Effector memory CD8-positive, alpha-beta T cell (primary cell): ENCODE results near the gene HDAC6.
A peak's percentile ranks its signal among the peaks of the same experiment; 100 is the strongest.

Experiments used
- ATAC-seq: fragments of 150-1000 bp; cut with Tn5 transposase; replicated peaks from 2 replicates; pipeline ENCODE4 v1.10.0; 2021; ENCODE audit warnings: mild to moderate bottlenecking, moderate library complexity
- DNase-seq, 3 experiments: peaks; one replicate each; pipeline ENCODE4 v3.0.0; 2021
- H3K27ac Mint-ChIP-seq, 2 donors: one replicate each; pipeline ENCODE4 v1.8.0; 2022; ENCODE audit warnings: mild to moderate bottlenecking in 2 of 2, mixed read lengths in 2 of 2, moderate library complexity in 2 of 2
- H3K27me3 Mint-ChIP-seq, 2 donors: one replicate each; pipeline ENCODE4 v1.8.0; 2022; ENCODE audit warnings: mixed read lengths in 2 of 2
- H3K36me3 Mint-ChIP-seq: one replicate; pipeline ENCODE4 v1.8.0; 2022; ENCODE audit warnings: mild to moderate bottlenecking, moderate library complexity, mixed read lengths; ENCODE audit not compliant: insufficient read depth
- H3K4me1 Mint-ChIP-seq, 2 donors: one replicate each; pipeline ENCODE4 v1.8.0; 2022; ENCODE audit warnings: low read depth in 2 of 2, mixed read lengths in 2 of 2
- H3K4me3 Mint-ChIP-seq, 2 donors: one replicate each; pipeline ENCODE4 v1.8.0; 2022; ENCODE audit warnings: mild to moderate bottlenecking in 2 of 2, mixed read lengths in 2 of 2, moderate library complexity in 2 of 2
- H3K9me3 Mint-ChIP-seq, 2 donors: one replicate each; pipeline ENCODE4 v1.8.0; 2022; ENCODE audit warnings: mixed read lengths in 2 of 2

HDAC6 gene

DNA sequence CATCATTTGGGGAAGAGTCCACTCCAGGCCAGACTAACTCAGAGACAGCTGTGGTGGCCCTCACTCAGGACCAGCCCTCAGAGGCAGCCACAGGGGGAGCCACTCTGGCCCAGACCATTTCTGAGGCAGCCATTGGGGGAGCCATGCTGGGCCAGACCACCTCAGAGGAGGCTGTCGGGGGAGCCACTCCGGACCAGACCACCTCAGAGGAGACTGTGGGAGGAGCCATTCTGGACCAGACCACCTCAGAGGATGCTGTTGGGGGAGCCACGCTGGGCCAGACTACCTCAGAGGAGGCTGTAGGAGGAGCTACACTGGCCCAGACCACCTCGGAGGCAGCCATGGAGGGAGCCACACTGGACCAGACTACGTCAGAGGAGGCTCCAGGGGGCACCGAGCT is 21.2 kb downstream of the HDAC6 start:
- Mint-ChIP-seq H3K4me1 (peaks cover 0 to 4% of the 10 kb centered on the region in 2 donors), H3K27me3 (peaks cover 6 to 10% of the 10 kb centered on the region in 2 donors), H3K36me3 (peaks cover 16% of the 10 kb centered on the region), H3K9me3 (no peaks in the 10 kb centered on the region), H3K27ac (no peak overlapping the region), H3K4me3 (no peak overlapping the region)
- no peak for DNase-seq
- no peak for ATAC-seq

DNA sequence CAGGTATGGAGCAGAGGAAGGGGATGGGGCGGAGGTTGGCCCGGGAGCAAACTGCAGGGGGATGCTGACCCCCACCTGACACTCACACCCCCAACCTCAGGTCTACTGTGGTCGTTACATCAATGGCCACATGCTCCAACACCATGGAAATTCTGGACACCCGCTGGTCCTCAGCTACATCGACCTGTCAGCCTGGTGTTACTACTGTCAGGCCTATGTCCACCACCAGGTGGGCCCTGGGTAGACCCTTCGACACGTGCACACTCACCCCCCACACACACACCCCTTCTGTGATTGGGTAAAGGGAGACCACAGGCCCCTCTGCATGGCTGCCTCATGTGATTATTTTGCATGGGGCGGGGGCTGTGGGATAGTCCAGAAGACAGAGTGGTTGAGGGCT is 22.2 kb downstream of the HDAC6 start:
- Mint-ChIP-seq H3K27me3 (peaks cover 6 to 19% of the 10 kb centered on the region in 2 donors), H3K9me3 (no peaks in the 10 kb centered on the region), H3K4me3 (no peak overlapping the region), H3K27ac (no peak overlapping the region), H3K4me1 (peaks cover 0 to 4% of the 10 kb centered on the region in 2 donors), H3K36me3 (peaks cover 13% of the 10 kb centered on the region)
- no peak for ATAC-seq
- DNase-seq: no peak

DNA sequence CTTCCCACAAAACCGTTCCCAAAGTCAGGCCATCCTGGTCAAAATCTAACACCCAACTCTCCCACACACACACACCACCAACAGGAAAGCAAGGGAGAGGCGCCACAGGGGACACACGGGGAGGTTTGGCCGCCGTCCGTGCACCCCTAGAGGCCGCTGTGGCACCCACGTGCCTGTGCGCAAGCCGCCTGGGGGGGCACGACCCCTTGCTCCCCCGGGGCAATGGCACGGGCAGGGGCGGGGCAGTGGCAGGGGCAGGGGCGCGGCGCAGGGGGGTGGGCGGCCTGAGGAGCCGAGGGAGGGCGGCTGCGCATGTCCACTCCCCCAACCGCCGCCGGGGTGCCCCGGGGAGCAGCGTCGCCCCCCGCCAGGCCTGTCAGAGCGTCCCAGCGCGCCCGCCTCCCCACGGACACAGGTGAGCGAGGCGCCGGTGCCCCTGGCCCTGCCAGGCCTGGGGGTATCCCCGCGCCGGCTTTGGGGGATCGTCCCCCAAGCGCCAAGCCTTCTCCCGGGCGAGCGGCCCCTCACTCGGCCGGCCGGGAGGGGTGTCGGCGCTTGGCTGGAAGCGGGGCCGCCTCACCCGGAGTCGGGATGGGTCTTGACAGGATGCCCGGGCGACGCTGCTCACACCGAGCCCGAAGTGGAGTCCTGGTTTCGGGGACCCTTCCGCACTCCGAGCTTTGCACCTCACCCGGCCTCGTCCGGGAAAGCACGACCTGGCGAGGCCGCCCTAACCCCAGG is 24.4 kb downstream of the HDAC6 start, which contains the start of gene ERAS:
Gene ERAS (plus strand): TSS at position 379 of the 741 bp plus-strand sequence. CDS start 2,611 bp downstream, outside the sequence.
- peaks cover 0 to 4% of the 10 kb centered on the region in 2 donors for H3K4me1 Mint-ChIP-seq
- H3K27ac Mint-ChIP-seq: peak within 1 kb of the TSS in 1 of 2 donors; percentile 75
- H3K9me3 Mint-ChIP-seq: no peaks in the 10 kb centered on the region
- peaks cover 7% of the 10 kb centered on the region for H3K36me3 Mint-ChIP-seq
- DNase-seq (peak in 1 of 3 experiments; percentile 2), ATAC-seq (peak; percentile 61)
- peak within 1 kb of the TSS; percentile 66 to 81 for H3K4me3 Mint-ChIP-seq
- peaks cover 12 to 40% of the 10 kb centered on the region in 2 donors for H3K27me3 Mint-ChIP-seq

DNA sequence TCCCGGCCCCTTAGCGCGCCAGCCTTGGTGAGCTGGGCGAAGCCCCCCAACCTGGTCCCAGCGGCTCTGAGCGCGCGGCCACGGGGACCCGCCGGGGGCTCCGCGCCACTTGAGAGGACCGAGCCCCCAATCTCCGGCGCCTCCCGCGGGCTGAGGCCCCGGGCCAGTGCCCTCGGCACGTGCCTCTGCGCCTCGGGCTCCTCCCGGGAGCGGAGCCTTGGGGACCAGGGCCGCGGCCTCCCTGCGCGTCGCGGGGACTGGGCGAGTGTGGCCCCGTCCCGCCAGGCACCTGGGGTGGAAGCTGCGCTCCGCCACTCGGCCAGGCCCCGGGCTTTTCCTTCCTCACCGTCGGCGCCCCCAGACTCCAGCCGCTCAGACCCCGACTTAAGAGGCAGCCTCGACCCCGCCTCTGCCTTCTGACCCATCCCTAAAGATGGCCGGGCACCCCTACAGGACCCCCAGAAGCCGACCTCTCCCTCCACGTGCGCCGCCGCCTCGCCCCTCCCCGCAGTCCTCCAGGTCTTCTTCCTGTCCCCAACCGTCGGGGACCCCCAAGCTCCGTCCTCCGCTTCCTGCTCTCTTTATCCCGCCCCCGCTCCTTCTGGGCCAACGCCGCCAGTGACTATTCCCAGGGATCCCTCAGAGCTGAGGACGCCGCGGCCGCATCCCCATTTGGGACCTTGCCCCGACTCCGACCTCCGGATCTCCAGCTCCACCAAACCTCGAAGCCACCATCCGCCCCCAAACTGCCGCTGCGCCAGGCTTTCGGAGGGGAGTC is 25.2 kb downstream of the HDAC6 start:
- ATAC-seq (peak; percentile 10), DNase-seq (no peak)
- Mint-ChIP-seq H3K27ac (peak overlapping the region in 1 of 2 donors; percentile 75), H3K27me3 (peaks cover 12 to 40% of the 10 kb centered on the region in 2 donors), H3K4me1 (peaks cover 0 to 4% of the 10 kb centered on the region in 2 donors), H3K9me3 (no peaks in the 10 kb centered on the region), H3K4me3 (peak overlapping the region; percentile 66 to 81), H3K36me3 (peaks cover 6% of the 10 kb centered on the region)

DNA sequence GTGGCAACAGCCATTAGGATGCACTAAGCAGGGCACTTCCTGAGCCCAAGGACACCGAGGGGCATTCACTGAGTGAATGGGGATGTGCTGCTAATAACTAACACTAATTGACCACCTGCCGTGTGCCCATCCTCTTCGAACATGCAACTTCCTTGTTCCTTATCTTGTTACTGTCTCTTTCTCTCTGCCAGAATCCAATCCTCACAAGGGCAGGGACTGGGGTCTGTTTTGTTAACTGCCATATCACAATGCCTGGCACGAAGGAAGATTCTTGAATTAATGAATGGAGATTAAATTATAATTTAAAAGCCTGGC is 25.7 kb downstream of the HDAC6 start:
- H3K27me3 Mint-ChIP-seq: peaks cover 15 to 43% of the 10 kb centered on the region in 2 donors
- H3K4me1 Mint-ChIP-seq: peaks cover 0 to 4% of the 10 kb centered on the region in 2 donors
- no peak for ATAC-seq
- peaks cover 6% of the 10 kb centered on the region for H3K36me3 Mint-ChIP-seq
- peak overlapping the region in 1 of 2 donors; percentile 75 for H3K27ac Mint-ChIP-seq
- no peak for DNase-seq
- peak overlapping the region; percentile 66 to 81 for H3K4me3 Mint-ChIP-seq
- H3K9me3 Mint-ChIP-seq: no peaks in the 10 kb centered on the region

DNA sequence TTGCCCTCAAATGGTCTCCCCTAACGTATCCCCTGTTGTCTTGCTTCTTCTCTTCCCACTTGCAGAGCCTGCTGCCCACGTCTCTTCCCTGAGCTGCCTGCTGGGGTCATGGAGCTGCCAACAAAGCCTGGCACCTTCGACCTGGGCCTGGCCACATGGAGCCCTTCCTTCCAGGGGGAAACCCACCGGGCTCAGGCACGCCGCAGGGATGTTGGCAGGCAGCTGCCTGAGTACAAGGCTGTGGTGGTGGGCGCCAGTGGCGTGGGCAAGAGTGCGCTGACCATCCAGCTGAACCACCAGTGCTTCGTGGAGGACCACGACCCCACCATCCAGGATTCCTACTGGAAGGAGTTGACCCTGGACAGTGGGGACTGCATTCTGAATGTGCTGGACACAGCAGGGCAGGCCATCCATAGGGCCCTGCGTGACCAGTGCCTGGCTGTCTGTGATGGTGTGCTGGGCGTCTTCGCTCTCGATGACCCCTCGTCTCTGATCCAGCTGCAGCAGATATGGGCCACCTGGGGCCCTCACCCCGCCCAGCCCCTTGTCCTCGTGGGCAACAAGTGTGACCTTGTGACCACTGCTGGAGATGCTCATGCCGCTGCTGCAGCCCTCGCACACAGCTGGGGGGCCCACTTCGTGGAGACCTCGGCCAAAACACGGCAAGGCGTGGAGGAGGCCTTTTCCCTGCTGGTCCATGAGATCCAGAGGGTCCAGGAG is 27.3 kb downstream of the HDAC6 start:
- no peak overlapping the region for H3K27ac Mint-ChIP-seq
- ATAC-seq: no peak
- H3K9me3 Mint-ChIP-seq: no peaks in the 10 kb centered on the region
- peaks cover 19 to 59% of the 10 kb centered on the region in 2 donors for H3K27me3 Mint-ChIP-seq
- no peak for DNase-seq
- no peak overlapping the region for H3K4me3 Mint-ChIP-seq
- peaks cover 6% of the 10 kb centered on the region for H3K36me3 Mint-ChIP-seq
- H3K4me1 Mint-ChIP-seq: peaks cover 1 to 7% of the 10 kb centered on the region in 2 donors

DNA sequence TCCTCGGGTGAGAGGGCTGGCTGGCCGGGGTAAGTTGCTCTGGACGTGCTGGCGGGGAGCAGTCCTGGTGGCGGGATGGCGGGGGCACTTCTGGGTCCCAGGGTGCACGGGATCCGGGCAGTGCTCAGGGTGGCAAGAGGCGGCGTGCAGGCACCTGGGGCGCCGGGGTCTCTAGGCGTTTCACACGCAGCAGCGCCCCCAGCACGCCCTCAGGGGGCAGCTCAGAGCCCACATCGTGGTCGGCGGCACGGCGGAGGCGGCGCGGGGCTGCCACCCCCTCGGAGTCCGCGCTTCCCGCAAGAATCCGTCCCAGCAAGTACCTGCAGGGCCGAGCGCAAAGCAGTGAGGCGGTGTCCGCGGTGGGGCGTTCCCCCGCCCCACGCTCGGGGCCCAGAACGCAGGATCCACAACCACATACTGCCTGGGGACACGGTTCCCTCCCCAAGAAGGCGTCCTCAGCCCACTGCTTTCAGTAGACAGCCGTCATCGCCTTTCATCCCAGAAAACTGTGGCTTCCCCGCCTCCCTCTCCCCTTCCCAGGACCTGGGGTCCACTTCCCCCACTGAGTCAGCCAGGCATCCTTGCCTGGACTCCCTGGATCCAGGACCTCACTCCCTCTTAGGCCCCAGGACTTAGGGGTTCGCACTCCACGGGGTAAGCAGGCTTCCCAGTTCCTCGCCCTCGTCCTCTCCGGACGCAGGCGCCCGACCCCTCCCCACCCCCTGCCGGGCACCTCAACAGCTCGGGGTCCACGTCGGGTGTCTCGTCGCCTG is 29.5 kb downstream of the HDAC6 start:
- H3K4me3 Mint-ChIP-seq: no peak overlapping the region
- H3K27ac Mint-ChIP-seq: no peak overlapping the region
- ATAC-seq (no peak), DNase-seq (no peak)
- H3K36me3 Mint-ChIP-seq: no peaks in the 10 kb centered on the region
- H3K9me3 Mint-ChIP-seq: no peaks in the 10 kb centered on the region
- H3K4me1 Mint-ChIP-seq: peaks cover 10 to 15% of the 10 kb centered on the region in 2 donors
- peaks cover 26 to 68% of the 10 kb centered on the region in 2 donors for H3K27me3 Mint-ChIP-seq

DNA sequence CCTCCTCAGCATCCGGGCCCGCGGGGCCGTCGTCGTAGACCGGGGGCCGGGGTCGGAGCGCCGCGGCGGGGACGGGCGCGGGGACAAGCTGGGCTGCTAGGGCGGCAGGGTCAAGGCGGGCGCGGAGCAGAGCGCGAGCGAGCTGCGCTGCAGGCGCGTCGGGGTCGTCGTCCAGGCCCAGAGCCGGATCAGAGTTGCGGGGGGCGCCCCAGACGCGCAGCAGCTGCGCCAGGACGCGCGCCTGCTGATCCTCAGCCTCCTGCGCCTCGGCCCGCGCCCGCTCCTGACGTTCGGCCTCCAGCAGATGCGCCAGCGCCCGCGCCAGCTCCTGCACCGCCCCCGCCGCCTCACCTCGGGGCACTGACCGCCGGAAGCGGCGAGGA is 30.0 kb downstream of the HDAC6 start:
- DNase-seq (no peak), ATAC-seq (no peak)
- Mint-ChIP-seq H3K27me3 (peaks cover 26 to 68% of the 10 kb centered on the region in 2 donors), H3K9me3 (no peaks in the 10 kb centered on the region), H3K4me1 (peaks cover 10 to 15% of the 10 kb centered on the region in 2 donors), H3K27ac (no peak overlapping the region), H3K36me3 (no peaks in the 10 kb centered on the region), H3K4me3 (no peak overlapping the region)

DNA sequence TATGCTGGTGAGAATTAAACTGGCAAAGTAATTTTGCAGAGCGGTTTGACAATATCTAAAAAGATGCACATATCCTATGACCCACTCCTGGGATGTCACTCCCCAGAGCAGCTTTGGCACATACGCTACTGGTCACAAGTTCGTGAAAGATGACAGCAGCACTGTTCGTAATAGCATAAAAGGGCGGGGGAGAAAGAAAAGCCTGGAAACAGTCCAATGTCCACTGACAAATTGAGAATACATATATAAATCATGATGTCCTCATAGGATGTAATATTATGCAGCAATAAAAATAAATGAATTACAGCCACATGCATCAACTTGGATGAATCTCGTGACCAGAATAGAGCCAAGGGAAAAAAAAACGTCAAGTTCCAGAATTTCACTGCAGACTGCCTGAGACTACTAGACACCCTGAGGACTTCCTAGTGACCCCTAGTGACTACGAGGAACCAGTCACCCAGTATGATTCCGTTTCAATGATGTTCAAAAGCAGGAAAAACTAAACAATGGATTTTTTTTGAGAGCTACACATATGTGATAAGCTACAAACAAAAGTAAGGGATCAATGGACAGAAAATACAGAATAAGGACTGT is 31.8 kb downstream of the HDAC6 start:
- no peak for ATAC-seq
- no peak for DNase-seq
- Mint-ChIP-seq H3K4me3 (peak overlapping the region; percentile 72 to 85), H3K27ac (no peak overlapping the region), H3K9me3 (no peaks in the 10 kb centered on the region), H3K27me3 (peaks cover 20 to 53% of the 10 kb centered on the region in 2 donors), H3K4me1 (peaks cover 10% of the 10 kb centered on the region in 2 donors), H3K36me3 (no peaks in the 10 kb centered on the region)

DNA sequence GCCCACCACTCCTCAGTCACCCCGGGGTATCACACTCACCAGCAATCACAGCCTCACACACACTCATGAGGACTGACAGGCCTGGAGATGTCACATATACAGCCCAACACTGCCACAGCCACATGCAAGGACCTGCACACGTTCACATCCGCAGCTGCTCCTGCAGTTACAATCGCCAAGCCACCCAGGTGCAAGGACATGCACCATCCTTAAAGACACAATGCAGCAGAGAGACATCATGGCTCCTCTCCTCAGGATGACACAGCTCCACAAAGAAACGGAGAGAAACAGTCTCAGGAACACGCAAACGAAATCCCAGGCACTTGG is 32.5 kb downstream of the HDAC6 start:
- H3K27ac Mint-ChIP-seq: peak overlapping the region; percentile 17 to 34
- H3K4me3 Mint-ChIP-seq: peak overlapping the region; percentile 72 to 85
- ATAC-seq: no peak
- H3K4me1 Mint-ChIP-seq: peaks cover 10% of the 10 kb centered on the region in 2 donors
- no peaks in the 10 kb centered on the region for H3K9me3 Mint-ChIP-seq
- H3K36me3 Mint-ChIP-seq: no peaks in the 10 kb centered on the region
- no peak for DNase-seq
- H3K27me3 Mint-ChIP-seq: peaks cover 20 to 46% of the 10 kb centered on the region in 2 donors

DNA sequence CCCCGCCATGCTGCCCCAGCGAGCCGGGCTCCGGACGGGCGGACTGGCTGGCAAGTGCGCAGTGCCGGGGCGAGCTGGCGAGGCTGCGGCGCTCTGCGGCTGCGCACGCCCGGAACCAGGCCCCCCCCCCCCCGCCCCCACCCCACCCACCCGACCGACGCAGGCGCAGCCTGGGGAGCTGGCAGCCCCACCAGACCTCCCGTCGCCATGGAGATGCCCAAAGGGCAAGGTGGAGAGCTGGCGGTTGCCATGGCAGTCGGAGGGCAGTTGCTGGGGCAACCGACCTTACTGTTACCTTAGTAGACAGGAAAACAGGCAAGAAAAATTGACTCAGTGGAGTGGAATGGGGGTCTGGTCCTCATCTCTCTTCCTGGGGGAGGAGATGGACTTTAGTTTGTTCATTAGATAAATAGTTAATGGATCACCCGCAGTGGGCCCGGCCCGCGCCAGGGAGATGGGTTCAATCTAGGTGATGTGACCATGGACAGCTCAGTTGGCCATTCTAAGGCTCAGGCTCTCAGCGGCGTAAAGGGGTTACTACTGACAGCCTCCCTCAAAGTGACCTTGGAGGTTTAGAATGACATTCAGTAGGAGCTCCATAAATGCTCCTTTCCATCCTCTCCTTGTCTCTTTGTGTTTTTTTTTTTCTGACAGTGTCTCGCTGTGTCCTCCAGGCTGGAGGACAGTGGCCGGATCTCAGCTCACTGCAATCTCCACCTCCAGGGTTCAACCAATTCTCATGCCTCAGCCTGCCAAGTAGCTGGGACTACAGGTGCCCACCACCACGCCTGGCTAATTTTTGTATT is 33.9 kb downstream of the HDAC6 start, which contains the start of gene PCSK1N:
Gene PCSK1N (minus strand): TSS at position 87 of the 806 bp plus-strand sequence. CDS start 78 bp downstream, at position 9.
- ATAC-seq: peak; percentile 64
- Mint-ChIP-seq H3K36me3 (no peaks in the 10 kb centered on the region), H3K27me3 (peaks cover 16 to 32% of the 10 kb centered on the region in 2 donors), H3K27ac (peak within 1 kb of the TSS; percentile 34 to 62), H3K4me3 (peak within 1 kb of the TSS; percentile 72 to 85), H3K4me1 (peaks cover 10% of the 10 kb centered on the region in 2 donors), H3K9me3 (no peaks in the 10 kb centered on the region)
- DNase-seq: peak in 2 of 3 experiments; percentile 10 to 11

DNA sequence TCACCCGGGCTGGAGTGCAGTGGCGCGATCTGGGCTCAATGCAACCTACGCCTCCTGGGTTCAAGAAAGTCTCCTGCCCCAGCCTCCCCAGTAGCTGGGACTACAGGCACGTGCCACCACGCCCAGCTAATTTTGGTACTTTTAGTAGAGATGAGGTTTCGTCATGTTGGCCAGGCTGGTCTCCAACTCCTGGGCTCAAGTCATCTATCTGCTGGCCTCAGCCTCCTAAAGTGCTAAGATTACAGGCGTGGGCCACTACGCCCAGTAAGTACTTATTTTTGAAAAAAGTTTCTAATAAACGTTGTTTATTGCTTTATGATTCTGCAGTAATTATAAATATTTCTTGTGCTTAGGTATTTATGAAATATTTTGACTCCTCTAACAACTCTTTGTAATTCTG is 37.8 kb downstream of the HDAC6 start:
- Mint-ChIP-seq H3K4me1 (peaks cover 3% of the 10 kb centered on the region in 2 donors), H3K4me3 (no peak overlapping the region), H3K9me3 (no peaks in the 10 kb centered on the region), H3K27me3 (peaks cover 7 to 22% of the 10 kb centered on the region in 2 donors), H3K27ac (no peak overlapping the region), H3K36me3 (no peaks in the 10 kb centered on the region)
- ATAC-seq (no peak), DNase-seq (no peak)
